Fibroblast of mammary gland (primary cell): ENCODE results near the gene MRPL19.

Experiments used
- DNase-seq: peaks from one replicate; pipeline ENCODE4 v3.0.0-alpha.2; 2010; ENCODE audit warnings: low read depth
- H3K4me3 ChIP-seq: 2 replicates; pipeline ENCODE4 v1.5.1; 2011; ENCODE audit warnings: low read depth, mild to moderate bottlenecking, low read length, moderate library complexity; ENCODE audit not compliant: control insufficient read depth
- CTCF ChIP-seq: conservative IDR thresholded peaks from 2 replicates; pipeline ENCODE4 v1.5.1; 2011; ENCODE audit warnings: low read depth, low read length, inconsistent platforms; ENCODE audit not compliant: control insufficient read depth, insufficient read depth

Gene MRPL19

DNA sequence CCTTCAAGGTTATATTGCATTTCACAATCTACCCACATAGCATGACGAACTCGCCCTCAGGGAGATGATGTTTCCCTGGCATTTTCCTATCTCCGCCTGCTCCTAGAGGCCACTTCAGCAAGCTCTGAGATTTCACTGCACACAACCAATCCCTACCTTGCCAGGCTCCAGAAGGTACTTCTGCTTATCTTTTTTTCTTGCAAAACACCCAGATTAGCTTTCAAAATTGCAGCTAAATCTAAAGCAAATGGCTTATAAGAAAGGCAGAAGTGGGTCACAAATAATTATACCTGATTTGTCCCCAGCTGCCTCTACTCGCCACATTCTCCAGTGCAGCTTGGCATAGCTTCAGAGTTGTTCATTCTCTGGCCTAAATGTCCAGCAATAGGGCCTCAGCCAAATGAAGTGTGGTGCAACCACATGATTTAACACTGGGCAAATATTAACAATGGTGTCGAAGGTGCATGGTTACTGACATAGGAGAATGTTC lies 32.4 kb upstream of the MRPL19 start:
- no peak for DNase-seq
- no peak overlapping the region for H3K4me3 ChIP-seq
- no peak for TF ChIP-seq CTCF

GRCh38 chr2:75616406-75616805 lies 30.2 kb upstream of the MRPL19 start:
- no peak overlapping the region for H3K4me3 ChIP-seq
- no peak for DNase-seq
- TF ChIP-seq CTCF: no peak

DNA sequence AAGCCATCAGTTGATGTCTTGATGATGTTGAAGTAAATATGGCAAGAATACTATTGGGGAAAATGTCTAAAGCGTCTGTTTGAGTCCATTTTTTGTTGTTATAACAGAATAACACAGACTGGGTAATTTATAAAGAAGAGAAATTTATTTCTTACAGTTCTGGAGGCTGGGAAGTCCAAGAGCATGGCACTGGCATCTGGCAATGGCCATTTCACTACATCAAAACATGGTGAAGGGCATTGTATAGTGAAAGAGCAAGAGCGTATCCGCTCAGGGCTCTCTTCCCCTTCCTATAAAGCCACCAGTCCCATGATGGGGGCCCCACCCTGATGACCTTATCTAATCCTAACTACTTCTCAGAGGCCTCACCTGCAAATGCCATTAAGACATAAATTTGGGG lies 29.6 kb upstream of the MRPL19 start:
- TF ChIP-seq CTCF: no peak
- DNase-seq: no peak
- no peak overlapping the region for H3K4me3 ChIP-seq

DNA sequence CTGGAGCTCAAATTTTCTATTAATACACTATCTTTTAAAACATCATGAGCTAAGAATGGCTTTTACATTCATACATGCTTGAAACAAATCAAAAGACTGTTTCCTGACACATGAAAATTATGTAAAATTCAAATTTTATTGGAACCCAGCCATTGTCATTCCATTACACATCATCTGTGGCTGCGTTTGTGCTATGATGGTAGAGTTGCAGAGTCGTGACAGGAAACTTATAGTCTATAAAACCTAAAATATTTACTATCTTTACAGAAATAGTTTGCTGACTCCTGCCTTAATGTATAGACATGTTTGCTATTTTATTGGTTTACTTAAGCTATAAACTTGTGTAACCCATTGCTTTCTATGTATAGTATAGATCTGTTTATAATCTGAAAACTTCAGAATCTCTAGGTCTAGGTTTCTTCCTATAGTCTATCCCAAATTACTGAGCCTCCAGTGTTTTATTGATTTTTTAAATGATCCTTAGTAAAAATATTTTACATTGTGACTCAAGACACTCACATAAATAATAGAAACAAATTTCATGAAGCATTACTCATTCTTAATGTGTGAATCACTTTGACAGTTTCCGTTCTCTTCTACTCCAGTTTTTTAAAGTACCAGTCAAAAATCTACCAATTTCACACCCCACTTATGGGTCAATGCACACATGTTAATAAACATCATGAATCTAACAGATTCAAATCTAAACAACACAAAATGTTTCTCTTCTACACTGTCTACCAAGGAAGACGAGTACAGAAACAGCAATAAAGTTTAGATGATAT lies 26.4 kb upstream of the MRPL19 start:
- TF ChIP-seq CTCF: no peak
- no peak for DNase-seq
- H3K4me3 ChIP-seq: no peak overlapping the region

DNA sequence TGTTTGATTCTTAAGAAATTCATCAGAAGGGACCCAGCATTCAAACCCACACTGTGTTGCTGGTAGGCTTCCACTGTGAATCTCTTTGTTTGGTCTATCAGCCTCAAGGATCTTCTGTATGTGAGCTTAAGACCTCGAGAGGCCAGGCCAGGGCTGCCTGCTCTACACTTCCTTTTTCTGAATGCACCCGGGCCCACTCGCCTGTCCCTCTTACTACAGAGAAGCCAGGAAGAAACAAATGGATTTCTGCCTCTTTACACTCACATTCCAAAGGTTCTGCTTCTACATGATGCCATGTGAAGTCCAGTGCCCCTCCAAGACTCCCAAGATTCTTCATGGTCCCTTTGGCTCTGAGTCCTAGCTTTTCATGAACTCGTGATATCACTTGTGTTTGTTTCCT lies 25.4 kb upstream of the MRPL19 start:
- no peak for TF ChIP-seq CTCF
- H3K4me3 ChIP-seq: no peak overlapping the region
- DNase-seq: no peak

GRCh38 chr2:75622500-75622899 lies 24.1 kb upstream of the MRPL19 start:
- no peak for DNase-seq
- no peak for TF ChIP-seq CTCF
- no peak overlapping the region for H3K4me3 ChIP-seq

DNA sequence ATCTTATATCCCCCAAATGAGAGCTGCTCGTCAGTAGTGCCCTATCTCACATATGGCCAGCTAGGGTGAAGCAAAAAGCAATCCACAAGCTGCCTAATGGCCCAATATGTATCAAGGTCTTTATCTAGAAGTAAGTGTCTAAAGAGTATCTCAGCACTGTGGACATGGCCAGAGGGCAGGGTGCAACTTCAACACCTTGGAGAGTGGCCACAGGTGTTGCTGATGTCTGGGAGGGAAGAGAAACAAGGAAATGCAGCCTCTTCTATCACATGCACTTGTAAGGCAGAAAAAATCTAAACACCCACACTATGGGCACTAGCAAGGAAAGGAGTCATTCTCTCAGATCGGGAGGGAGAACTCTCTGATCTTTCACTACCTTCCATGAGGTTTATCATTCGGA lies 23.7 kb upstream of the MRPL19 start:
- no peak overlapping the region for H3K4me3 ChIP-seq
- no peak for TF ChIP-seq CTCF

More for the DNA sequence above, 23.7 kb upstream of the MRPL19 start:
- no peak for DNase-seq
